Thyroid gland (tissue), 4 donors: Measurements from ENCODE around the gene DDX59. TPM values are rescaled to one million over a fixed set of nuclear protein-coding genes. Genes with fewer than 3 reads are reported as not detected.

Experiments
- DNase-seq, 2 donors: peaks; one replicate each; pipeline ENCODE4 v3.0.0-alpha.2; 2019
- H3K27ac ChIP-seq, 3 donors: fragments of 200-600 bp; sonication (generic); 1 replicate in 2 of 3; 2 replicates in 1 of 3; pipeline ENCODE4 v1.5.1; 2016 to 2019; ENCODE audit warnings: mild to moderate bottlenecking in 1 of 3, moderate library complexity in 1 of 3
- H3K27me3 ChIP-seq: fragments of 200-600 bp; sonication (generic); one replicate; pipeline ENCODE4 v1.5.1; 2019
- H3K36me3 ChIP-seq, 2 donors: fragments of 200-600 bp; sonication (generic); one replicate each; pipeline ENCODE4 v1.5.1; 2016 to 2019
- H3K4me1 ChIP-seq, 2 donors: fragments of 200-600 bp; sonication (generic); one replicate each; pipeline ENCODE4 v1.5.1; 2017 to 2019
- H3K4me3 ChIP-seq, 3 donors: fragments of 200-600 bp; sonication (generic); replicated peaks in 1 of 3; 1 replicate in 2 of 3; 2 replicates in 1 of 3; pipeline ENCODE4 v1.5.1; 2016; ENCODE audit warnings: mild to moderate bottlenecking in 1 of 3
- H3K9me3 ChIP-seq: fragments of 200-600 bp; sonication (generic); one replicate; pipeline ENCODE4 v1.5.1; 2017
- POLR2A ChIP-seq, 2 donors: fragments of 450-650 bp; IDR thresholded peaks; one replicate each; pipeline ENCODE4 v1.6.1; 2017; ENCODE audit warnings: antibody characterized with exemption in 2 of 2, mild to moderate bottlenecking in 2 of 2, moderate library complexity in 1 of 2
- WGBS, 2 donors: methylation state at CpG; one replicate each; pipeline ENCODE4 v1.1.5; 2017; 5-methylcytosine and 5-hydroxymethylcytosine counted together
- intact Hi-C: fragments of 100-400 bp; cut with DNase I; formaldehyde crosslinking; loops from one replicate; pipeline ENCODE4 v1.15.1; 2023
- total RNA-seq, 4 donors: library from RNA; depleted of rRNA; stranded (reverse); fragments of >200 nt; gene quantifications; one replicate each; pipeline ENCODE4 v1.2.3, GENCODE V29; 2016
- TF ChIP-seq, protein P1 (sequence below), 6 experiments: fragments of 200-600 bp in 3 of 6; fragments of 450-650 bp in 3 of 6; sonication (generic) in 3 of 6; IDR thresholded peaks; one replicate each; pipeline ENCODE4 v1.5.1; 2016 to 2019; ENCODE audit warnings: antibody characterized with exemption in 6 of 6, mild to moderate bottlenecking in 2 of 6, inconsistent platforms in 1 of 6, moderate library complexity in 1 of 6

The DDX59 gene
- total RNA-seq, 4 donors from 2014 or later: 18.3 to 33.2 (median 28.7) TPM

DNA sequence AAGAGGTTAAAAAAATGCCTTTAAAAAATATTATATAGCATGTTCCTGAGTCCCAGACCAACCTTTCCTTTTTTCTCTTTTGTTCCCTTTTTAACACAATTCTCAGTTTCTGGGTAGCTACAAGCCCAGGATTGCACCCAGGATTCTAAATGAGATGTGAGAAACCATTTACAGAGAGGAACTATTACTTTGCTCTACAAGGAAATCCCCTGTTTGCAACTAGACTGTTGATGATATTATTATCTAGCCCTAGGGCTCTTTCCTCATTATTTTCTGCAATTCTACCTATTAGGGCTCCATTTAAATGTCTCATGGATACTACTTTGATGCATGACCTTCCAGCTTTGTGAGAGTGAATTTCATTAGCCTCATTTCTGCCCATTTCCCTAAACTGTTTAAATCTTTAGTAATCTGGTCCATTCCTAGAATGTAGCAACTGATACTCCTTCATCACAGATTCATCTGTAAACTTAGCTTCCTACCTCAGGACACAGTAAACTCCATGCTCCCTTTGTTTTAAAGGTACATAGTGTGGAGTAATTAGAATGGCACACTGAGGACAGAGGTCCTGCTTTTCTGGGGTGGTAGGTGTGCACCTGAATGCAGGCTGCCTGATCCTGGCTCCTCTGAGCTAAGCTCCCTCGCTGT is 42.0 kb downstream of the DDX59 start:
- Histone ChIP-seq H3K27me3 (no peaks in the 10 kb centered on the region), H3K27ac (no peak overlapping the region), H3K9me3 (no peaks in the 10 kb centered on the region), H3K36me3 (no peaks in the 10 kb centered on the region), H3K4me3 (no peak overlapping the region), H3K4me1 (no peaks in the 10 kb centered on the region)
- TF ChIP-seq, protein P1, sequence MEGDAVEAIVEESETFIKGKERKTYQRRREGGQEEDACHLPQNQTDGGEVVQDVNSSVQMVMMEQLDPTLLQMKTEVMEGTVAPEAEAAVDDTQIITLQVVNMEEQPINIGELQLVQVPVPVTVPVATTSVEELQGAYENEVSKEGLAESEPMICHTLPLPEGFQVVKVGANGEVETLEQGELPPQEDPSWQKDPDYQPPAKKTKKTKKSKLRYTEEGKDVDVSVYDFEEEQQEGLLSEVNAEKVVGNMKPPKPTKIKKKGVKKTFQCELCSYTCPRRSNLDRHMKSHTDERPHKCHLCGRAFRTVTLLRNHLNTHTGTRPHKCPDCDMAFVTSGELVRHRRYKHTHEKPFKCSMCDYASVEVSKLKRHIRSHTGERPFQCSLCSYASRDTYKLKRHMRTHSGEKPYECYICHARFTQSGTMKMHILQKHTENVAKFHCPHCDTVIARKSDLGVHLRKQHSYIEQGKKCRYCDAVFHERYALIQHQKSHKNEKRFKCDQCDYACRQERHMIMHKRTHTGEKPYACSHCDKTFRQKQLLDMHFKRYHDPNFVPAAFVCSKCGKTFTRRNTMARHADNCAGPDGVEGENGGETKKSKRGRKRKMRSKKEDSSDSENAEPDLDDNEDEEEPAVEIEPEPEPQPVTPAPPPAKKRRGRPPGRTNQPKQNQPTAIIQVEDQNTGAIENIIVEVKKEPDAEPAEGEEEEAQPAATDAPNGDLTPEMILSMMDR (IDR thresholded peaks at IDR 0.05): no peak
- TF ChIP-seq POLR2A (IDR thresholded peaks at IDR 0.05): no peak
- DNase-seq: no peak
- 90 to 94% methylated on average over 1 of the region's 1 CpG for WGBS, 2 donors
- intact Hi-C loops: loop anchor here (10.0 kb wide), 1 partner anchor 107 kb away; the partner anchor contains the start of gene CAMSAP2

DNA sequence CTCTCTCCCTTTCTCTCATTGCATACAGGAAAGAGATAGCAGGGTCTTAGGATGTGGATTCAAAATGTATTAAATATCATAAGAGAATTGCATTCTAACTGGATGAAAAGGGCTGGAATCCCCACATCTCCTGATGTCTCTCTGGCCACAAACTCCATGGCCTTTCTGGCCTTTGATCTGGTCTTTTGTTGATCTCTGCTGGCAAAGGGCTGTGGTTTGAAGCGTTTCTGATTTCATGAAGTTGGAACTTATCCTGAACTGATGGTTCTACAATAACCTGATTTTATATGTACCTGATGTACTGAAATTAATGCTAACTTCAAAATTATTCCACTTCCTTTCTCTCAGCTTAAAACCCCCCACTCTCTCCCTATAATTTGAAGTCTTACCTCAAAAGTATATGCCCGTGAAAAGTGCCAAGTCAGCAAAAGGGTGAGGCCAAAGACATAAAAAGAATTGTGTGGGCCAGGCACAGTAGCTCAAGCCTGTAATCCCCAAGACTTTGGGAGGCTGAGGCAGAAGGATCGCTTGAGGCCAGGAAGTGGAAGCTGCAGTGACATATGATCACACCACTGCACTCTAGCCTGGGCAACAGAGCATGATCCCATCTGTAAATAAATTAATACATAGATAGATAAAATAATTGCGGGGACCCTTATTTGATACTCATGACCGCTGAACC is 42.7 kb downstream of the DDX59 start:
- Histone ChIP-seq H3K27ac (no peak overlapping the region), H3K4me3 (no peak overlapping the region), H3K36me3 (no peaks in the 10 kb centered on the region), H3K9me3 (no peaks in the 10 kb centered on the region), H3K27me3 (no peaks in the 10 kb centered on the region), H3K4me1 (no peaks in the 10 kb centered on the region)
- TF ChIP-seq, protein P1 (IDR thresholded peaks at IDR 0.05): no peak
- TF ChIP-seq POLR2A (IDR thresholded peaks at IDR 0.05): no peak
- 74 to 79% methylated on average over 5 of the region's 5 CpGs for whole genome bisulfite sequencing, 2 donors
- intact Hi-C loops: loop anchor here (10.0 kb wide), 1 partner anchor 108 kb away; the partner anchor contains the start of gene CAMSAP2
- no peak for DNase-seq

DNA sequence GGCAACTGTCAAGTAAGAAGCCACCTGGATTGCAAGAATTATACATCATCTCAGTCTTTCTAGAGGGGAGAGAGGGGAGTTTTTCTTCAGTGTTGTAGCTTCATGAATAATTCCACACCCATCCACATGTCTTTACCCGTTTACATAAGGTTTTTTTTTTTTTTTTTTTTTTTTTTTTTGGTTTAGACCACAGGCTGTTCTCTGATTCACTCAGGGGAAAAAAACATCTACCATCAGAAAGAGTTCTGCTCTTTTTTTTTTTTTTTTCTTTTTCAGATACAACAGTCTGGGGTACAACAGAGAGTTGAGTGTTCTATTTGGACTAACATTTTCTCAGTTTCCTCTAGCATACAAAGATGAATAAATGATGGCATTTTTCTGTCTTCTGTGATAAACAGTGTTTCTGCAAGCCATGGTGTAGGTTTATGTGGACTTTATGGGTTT is 44.3 kb downstream of the DDX59 start:
- 31 to 51% methylated on average over 1 of the region's 1 CpG for WGBS, 2 donors
- TF ChIP-seq, protein P1 (IDR thresholded peaks at IDR 0.05): no peak
- no peak for TF ChIP-seq POLR2A (IDR thresholded peaks at IDR 0.05)
- intact Hi-C loops: loop anchor here (10.0 kb wide), 1 partner anchor 109 kb away; the partner anchor contains the start of gene CAMSAP2
- H3K36me3 ChIP-seq: no peaks in the 10 kb centered on the region
- no peak for DNase-seq
- no peak overlapping the region for H3K27ac ChIP-seq
- no peak overlapping the region for H3K4me3 ChIP-seq
- H3K9me3 ChIP-seq: no peaks in the 10 kb centered on the region
- H3K27me3 ChIP-seq: no peaks in the 10 kb centered on the region
- H3K4me1 ChIP-seq: peaks cover 0 to under 1% of the 10 kb centered on the region in 2 donors

DNA sequence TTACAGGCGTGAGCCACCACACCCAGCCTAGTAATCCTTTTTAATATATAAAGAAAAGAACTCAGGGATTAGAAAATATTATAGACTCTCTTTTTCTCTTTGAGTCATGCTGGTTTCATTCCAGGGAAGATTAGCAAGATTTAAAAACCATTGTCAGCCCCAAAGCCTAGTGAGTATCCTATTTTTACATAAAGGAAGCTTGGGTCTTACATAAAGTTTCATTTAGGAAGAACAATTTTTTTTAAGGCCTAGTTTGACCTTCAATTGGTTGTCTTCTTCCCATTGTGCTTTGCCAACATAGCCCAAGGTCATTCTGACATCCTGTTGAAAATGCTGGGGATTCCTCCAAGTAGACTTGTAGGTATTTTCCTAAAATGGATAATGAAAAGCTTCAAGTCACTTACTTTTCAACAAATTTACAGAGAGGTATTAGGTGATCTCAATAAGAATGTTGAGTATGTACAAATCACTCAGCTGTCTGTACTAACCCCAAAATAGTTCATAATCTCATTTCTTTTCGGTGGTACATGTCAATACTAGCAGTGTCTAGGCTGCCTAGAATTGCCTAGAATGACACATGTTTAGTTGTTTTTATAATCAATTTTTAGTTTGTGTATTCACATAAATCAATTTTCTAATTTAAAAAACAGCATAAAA is 44.9 kb downstream of the DDX59 start:
- H3K36me3 ChIP-seq: no peaks in the 10 kb centered on the region
- intact Hi-C loops: loop anchor here (10.0 kb wide), 1 partner anchor 110 kb away; the partner anchor contains the start of gene CAMSAP2
- WGBS, 2 donors: 96% methylated on average over 2 of the region's 2 CpGs

More for the DNA sequence above, 44.9 kb downstream of the DDX59 start:
- Histone ChIP-seq H3K27ac (no peak overlapping the region), H3K4me3 (no peak overlapping the region), H3K4me1 (peaks cover 0 to 7% of the 10 kb centered on the region in 2 donors), H3K9me3 (no peaks in the 10 kb centered on the region), H3K27me3 (no peaks in the 10 kb centered on the region)
- TF ChIP-seq, protein P1 (IDR thresholded peaks at IDR 0.05): no peak
- no peak for TF ChIP-seq POLR2A (IDR thresholded peaks at IDR 0.05)
- DNase-seq: no peak
